Stimulated activated naive CD8-positive, alpha-beta T cell treated with anti-CD3 and anti-CD28 coated beads, Interleukin-15, Interleukin-2, amounts not matched to agents 100 U/mL and 50 U/mL, for 24 hours (primary cell): Measurements from ENCODE around the gene DDX46.
"Not testable (repeated sequence)": the region's sequence is repeated elsewhere in the genome, so short reads cannot be mapped to it uniquely, and the experiment has no call there.

Experiments
- ATAC-seq: fragments of 150-1000 bp; cut with Tn5 transposase; one replicate; pipeline ENCODE4 v1.10.0; 2021
- DNase-seq: peaks from one replicate; pipeline ENCODE4 v3.0.0; 2021

Gene DDX46

GRCh38 chr5:134758504-134759341 is at the start of gene DDX46:
Gene DDX46 (plus strand): TSS chr5:134758779. CDS start chr5:134758939, 160 bp downstream.
- peak; percentile 99 for ATAC-seq
- peak; percentile 98 for DNase-seq

GRCh38 chr5:134714120-134714519 is 44.5 kb upstream of the DDX46 start:
- ATAC-seq = no peak

GRCh38 chr5:134714541-134714940 is 44.0 kb upstream of the DDX46 start:
- DNase-seq (no peak), ATAC-seq (no peak)

More at GRCh38 chr5:134714120-134714519, 44.5 kb upstream of the DDX46 start:
- DNase-seq = no peak

- DNase-seq, ATAC-seq: not testable (repeated sequence)
Observed at GRCh38 chr5:134715466-134715865, 43.1 kb upstream of the DDX46 start.

GRCh38 chr5:134724872-134725271 is 33.7 kb upstream of the DDX46 start:
- ATAC-seq = no peak
- no peak for DNase-seq

GRCh38 chr5:134732819-134733218 is 25.8 kb upstream of the DDX46 start:
- no peak for ATAC-seq
- no peak for DNase-seq

- ATAC-seq (no peak), DNase-seq (no peak)
Observed at GRCh38 chr5:134735243-134735642, 23.3 kb upstream of the DDX46 start.

- ATAC-seq = no peak
Observed at GRCh38 chr5:134736173-134736812, 22.3 kb upstream of the DDX46 start.

DNA sequence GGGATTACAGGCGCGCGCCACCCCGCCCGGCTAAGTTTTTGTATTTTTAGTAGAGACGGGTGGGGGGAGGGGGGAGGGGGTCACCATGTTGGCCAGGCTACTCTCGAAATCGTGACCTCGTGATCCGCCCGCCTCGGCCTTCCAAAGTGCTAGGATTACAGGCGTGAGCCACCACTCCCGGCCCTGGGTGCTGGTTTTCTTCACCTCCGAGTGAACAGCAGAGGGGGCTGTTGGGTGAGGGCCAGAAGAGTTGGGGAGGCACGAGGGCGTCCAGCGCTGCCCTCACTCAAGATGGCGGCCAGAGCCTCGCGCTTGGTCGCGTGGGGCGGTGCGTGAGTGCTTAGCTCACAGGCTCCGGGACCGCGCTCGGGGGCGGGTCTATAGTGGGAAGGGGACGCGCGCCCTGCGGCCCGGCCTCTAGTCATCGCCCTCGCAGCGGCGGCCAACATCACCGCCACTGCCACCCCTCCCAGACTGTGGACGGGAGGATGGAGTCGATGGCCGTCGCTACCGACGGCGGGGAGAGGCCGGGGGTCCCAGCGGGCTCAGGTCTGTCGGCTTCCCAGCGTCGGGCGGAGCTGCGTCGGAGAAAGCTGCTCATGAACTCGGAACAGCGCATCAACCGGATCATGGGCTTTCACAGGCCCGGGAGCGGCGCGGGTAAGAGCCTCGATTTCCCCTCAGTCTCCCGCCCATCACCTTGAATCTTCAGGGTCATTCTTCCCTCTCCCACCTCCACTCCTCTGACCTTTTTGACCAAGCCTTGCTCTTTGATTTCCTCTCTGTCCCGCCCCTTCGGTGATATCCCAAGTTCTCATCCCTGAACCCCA is 20.2 kb upstream of the DDX46 start, which contains the start of gene CAMLG:
Gene CAMLG (plus strand): TSS at position 416 of the 830 bp plus-strand sequence. CDS start 73 bp downstream, at position 489.
- ATAC-seq = peak; percentile 99
- DNase-seq = peak; percentile 97

More at GRCh38 chr5:134736173-134736812, 22.3 kb upstream of the DDX46 start:
- no peak for DNase-seq

DNA sequence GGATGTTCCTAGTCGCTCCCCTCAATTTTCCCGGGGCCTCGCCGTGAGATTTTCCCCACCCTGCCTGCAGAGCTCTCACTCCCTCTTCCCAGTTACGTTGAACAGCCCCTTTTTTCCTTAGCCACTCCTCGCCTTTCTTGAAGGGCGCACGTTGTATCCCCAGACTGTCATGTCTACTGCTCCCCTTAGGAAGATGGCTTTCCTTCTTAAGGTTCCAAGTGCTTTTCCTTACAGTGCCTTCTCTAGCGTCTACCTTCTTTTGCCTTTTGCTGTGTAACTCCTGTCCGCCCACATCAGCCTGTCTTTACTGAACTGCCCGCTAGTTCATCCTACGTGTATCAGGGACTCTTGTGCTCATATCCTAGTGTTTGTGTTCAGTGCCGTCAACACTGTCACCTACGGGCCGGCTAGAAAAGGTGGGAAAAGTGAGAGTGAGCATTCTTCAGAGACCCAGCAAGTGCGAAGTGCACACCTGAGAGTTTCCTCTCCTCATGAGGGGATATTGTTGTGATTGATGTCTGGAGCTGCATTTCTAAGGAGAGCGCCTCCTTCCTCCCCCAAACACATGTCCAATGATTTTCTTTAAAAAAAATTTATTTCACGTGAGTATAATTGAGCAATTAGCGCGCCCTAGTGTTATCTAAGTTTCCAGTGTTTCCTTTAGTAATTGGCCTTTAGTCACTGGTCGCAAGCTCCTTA is 19.5 kb upstream of the DDX46 start:
- ATAC-seq (no peak), DNase-seq (peak; percentile 21)

GRCh38 chr5:134741052-134741451 is 17.5 kb upstream of the DDX46 start:
- DNase-seq = no peak
- ATAC-seq = no peak

GRCh38 chr5:134742134-134742533 is 16.4 kb upstream of the DDX46 start:
- DNase-seq = no peak
- no peak for ATAC-seq

- DNase-seq (no peak), ATAC-seq (no peak)
Observed at GRCh38 chr5:134749415-134749814, 9.2 kb upstream of the DDX46 start.

DNA sequence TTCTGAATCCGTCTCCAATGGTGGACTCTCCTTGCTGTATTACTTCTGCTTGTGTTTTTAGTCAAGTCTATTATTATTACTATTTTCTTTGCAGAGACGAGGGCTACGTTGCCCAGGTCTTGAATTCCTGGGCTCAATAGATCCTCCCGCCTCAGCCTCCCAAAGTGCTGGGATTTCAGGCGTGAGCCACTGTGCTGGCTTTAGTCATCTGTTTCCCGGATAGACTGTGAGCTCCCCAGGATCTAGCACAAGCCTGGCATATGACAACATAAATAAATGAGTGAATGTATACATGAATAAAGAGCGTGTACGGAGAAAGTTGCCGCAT is 439 bp upstream of the DDX46 start:
- ATAC-seq = no peak
- DNase-seq = no peak

DNA sequence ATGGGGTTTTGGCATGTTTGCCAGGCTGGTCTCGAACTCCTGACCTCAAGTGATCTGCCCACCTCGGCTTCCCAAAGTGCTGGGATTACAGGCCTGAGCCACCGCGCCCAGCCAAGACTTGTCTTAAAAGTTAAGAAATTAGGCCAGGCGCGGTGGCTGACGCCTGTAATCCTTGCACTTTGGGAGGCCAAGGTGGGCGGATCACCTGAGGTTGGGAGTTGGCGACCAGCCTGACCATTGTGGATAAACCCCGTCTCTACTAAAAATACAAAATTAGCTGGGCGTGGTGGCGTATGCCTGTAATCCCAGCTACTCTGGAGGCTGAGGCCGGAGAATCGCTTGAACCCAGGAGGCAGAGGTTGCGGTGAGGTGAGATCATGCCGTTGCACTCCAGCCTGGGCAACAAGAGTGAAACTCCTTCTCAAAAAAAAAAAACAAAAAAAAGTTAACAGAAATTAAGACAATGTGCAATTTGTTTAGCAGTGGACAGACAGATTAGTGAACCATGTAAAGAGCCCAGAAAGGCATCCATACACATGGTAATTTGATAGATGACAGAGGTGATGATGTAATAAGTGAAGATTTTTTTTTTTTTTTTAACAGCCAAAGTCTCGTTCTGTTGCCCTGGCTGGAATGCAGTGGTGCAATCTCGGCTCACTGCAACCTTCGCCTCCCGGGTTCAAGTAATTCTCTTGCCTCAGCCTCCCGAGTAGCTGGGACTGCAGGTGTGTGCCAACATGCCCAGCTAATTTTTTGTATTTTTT is 9.1 kb downstream of the DDX46 start:
- ATAC-seq, DNase-seq: not testable (repeated sequence)

DNA sequence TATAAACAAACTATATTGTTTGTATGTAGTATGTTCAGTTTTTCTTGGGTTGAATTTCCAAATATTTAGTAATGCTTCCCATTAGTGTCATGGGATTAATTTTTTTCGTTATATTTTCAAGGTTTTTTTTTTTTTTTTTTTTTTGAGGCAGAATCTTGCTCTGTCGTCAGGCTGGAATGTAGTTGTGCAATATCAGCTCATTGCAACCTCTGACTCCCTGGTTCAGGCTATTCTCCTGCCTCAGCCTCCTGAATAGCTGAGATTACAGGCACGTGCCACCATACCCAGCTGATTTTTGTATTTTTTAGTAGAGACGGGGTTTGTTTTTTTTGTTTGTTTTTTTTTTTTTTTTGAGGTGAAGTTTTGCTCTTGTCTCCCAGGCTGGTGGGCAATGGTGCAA is 10.6 kb downstream of the DDX46 start:
- no peak for ATAC-seq
- no peak for DNase-seq

DNA sequence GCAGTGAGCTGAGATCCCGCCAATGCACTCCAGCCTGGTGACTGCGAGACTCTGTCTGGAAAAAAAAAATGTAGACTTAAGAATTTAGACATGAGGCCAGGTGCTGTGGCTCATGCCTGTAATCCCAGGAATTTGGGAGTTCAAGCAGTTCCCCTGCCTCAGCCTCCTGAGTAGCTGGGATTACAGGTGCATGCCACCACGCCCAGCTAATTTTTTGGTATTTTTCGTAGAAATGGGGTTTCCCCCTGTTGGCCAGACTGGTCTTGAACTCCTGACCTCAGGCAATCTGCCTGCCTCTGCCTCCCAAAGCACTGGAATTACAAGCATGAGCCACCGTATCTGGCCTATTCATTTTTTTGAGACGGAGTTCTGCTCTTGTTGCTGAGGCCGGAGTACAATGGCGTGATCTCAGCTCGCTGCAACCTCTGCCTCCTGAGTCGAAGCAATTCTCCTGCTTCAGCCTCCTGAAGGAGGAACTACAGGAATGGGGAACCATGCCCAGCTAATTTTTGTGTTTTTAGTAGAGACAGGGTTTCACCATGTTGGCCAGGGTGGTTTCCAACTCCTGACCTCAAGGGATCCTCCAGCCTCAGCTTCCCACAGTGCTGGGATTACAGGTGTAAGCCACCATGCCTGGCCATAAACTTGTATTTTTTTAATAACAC is 14.0 kb downstream of the DDX46 start:
- no peak for DNase-seq
- ATAC-seq = no peak

- no peak for ATAC-seq
Observed at GRCh38 chr5:134777366-134777765, 18.8 kb downstream of the DDX46 start.

DNA sequence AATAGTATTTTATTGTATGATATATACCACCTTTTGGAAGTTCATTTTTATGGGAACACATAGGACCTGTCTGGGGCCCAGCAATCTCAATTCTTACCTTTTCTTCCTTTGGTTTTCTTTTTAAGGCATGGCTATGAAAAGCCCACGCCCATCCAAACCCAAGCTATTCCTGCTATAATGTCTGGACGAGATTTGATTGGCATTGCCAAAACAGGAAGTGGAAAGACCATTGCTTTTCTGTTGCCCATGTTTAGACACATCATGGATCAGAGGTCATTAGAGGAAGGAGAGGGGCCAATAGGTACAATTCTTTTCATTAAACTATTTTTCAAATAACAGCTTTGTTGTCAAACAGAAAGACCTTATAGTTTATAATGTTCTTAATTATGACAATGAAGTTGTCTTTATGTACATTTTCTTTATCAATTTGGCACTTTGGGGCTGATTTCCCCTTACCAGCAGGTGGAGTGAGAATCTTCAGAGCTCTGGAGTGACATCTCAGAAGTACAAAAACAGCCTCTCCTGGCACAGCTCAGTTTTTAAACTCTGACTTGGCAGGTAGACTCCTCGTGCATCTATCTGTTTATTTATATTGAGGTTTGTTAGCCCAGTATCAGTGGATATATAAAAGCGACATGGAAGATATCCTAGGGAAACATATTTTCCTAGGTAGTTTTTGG is 25.8 kb downstream of the DDX46 start:
- DNase-seq (no peak), ATAC-seq (no peak)

More at GRCh38 chr5:134777366-134777765, 18.8 kb downstream of the DDX46 start:
- no peak for DNase-seq
